ENCODE data around the gene PTPN4. TPM values are rescaled to one million over a fixed set of nuclear protein-coding genes. Genes with fewer than 3 reads are reported as not detected.

Gene PTPN4
- total RNA-seq, 1 donor from 2014 or later = 45.4 TPM

DNA sequence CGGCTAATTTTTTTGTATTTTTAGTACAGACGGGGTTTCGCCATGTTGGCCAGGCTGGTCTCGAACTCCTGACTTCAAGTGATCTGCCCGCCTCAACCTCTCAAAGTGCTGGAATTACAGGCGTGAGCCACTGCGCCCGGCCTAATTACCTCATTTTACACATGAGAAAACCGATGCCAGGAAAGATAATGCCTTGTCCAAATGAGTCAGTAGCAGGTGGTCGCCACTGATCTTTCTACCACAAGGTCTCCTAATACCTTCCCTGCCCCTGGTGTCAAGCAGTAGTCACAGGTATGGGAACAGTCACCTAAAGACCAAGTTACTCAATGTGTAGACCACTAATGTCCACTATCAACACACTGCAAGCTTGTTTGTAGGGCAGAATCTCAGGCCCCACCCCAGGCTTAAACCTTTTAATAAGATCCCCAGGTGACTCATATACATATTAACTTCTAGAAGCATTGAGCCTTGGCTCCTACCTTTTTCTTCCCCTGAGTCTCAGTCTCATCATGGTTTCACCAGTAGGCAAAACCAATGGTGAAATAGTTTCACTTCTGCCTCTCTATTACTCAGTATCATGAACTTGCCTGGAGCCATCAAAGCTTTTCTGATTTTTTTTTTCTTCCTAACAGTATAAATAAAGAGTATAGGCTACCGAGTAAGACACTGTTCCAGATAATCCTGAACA is 246.3 kb downstream of the PTPN4 start:
- Histone ChIP-seq H3K27me3 (ENCODE audit: low read depth) (no peaks in the 10 kb centered on the region), H3K27ac (replicated peaks) (no peak overlapping the region), H3K4me1 (no peaks in the 10 kb centered on the region), H3K36me3 (no peaks in the 10 kb centered on the region), H3K4me3 (no peak overlapping the region), H3K9me3 (replicated peaks) (no peaks in the 10 kb centered on the region)
- intact Hi-C loops (cut with micrococcal nuclease) = no loop called here
- TF ChIP-seq, protein P1, sequence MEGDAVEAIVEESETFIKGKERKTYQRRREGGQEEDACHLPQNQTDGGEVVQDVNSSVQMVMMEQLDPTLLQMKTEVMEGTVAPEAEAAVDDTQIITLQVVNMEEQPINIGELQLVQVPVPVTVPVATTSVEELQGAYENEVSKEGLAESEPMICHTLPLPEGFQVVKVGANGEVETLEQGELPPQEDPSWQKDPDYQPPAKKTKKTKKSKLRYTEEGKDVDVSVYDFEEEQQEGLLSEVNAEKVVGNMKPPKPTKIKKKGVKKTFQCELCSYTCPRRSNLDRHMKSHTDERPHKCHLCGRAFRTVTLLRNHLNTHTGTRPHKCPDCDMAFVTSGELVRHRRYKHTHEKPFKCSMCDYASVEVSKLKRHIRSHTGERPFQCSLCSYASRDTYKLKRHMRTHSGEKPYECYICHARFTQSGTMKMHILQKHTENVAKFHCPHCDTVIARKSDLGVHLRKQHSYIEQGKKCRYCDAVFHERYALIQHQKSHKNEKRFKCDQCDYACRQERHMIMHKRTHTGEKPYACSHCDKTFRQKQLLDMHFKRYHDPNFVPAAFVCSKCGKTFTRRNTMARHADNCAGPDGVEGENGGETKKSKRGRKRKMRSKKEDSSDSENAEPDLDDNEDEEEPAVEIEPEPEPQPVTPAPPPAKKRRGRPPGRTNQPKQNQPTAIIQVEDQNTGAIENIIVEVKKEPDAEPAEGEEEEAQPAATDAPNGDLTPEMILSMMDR (IDR thresholded peaks at IDR 0.05; ENCODE audit: borderline replicate concordance) = no peak
- DNase-seq = no peak

- no peak overlapping the region for H3K27ac ChIP-seq (replicated peaks)
- no peaks in the 10 kb centered on the region for H3K9me3 ChIP-seq (replicated peaks)
- TF ChIP-seq, protein P1 (IDR thresholded peaks at IDR 0.05; ENCODE audit: borderline replicate concordance) = no peak
- no peak overlapping the region for H3K4me3 ChIP-seq
- H3K36me3 ChIP-seq = no peaks in the 10 kb centered on the region
- no peaks in the 10 kb centered on the region for H3K27me3 ChIP-seq (ENCODE audit: low read depth)
- peaks cover 11% of the 10 kb centered on the region for H3K4me1 ChIP-seq
- intact Hi-C loops (cut with micrococcal nuclease) = no loop called here
- no peak for DNase-seq
These were observed 248.1 kb downstream of the PTPN4 start for GRCh38 chr2:120007851-120008250.

GRCh38 chr2:120012363-120012762 is 252.6 kb downstream of the PTPN4 start:
- Histone ChIP-seq H3K27me3 (ENCODE audit: low read depth) (no peaks in the 10 kb centered on the region), H3K4me3 (peak overlapping the region; percentile 99), H3K36me3 (no peaks in the 10 kb centered on the region), H3K9me3 (replicated peaks) (no peaks in the 10 kb centered on the region), H3K27ac (replicated peaks) (peak overlapping the region; percentile 90), H3K4me1 (peaks cover 30% of the 10 kb centered on the region)
- TF ChIP-seq, protein P1 (IDR thresholded peaks at IDR 0.05; ENCODE audit: borderline replicate concordance) = no peak
- DNase-seq = no peak
- intact Hi-C loops (cut with micrococcal nuclease) = no loop called here

DNA sequence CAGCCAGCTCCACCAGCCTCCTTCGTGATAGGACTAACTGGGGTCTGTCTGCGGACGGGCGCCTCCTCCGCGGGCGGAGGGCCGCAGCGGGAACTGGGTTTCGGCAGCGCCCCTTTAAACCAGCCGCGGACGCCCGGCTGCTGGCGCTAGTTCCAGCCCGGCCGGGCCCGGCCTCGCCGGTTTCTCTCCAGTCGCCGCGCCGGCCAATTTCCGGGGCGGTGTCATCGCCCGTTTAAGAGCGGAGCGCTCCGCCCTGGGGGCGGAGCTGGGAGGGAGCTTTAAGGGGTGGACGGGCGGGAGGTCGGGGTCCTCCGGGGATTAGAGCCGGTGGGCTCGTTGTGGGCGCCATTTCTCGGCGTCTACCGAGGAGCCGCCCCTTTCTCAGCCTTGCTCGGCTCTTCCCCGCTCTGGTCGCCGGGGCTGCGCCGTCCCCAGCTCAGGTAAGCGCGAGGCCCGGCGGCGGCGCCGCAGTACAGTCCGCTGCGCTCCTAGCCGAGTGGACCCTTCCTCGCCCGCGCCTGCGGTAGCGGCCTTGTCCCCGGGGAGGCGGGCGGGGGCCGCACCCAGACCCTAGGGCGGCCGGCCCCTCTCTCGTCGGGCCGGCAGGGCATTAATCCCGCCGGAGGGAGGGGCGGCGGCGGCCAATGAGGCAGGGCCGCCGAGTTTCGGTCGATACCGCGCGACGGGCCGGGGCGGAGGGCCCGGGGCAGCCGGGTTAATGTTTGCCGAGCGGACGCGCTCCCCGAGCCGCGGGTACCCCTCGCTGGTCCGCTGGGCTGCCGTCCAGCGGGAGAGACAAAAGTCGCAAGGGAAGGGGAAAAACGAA is 253.3 kb downstream of the PTPN4 start, which contains the start of gene EPB41L5:
Gene EPB41L5, plus strand, starts transcription at position 307 of the 826 bp plus-strand sequence. CDS start 6,008 bp downstream, outside the sequence.
- intact Hi-C loops (cut with micrococcal nuclease) = no loop called here
- Histone ChIP-seq H3K36me3 (no peaks in the 10 kb centered on the region), H3K4me3 (peak within 1 kb of the TSS; percentile 99), H3K27me3 (ENCODE audit: low read depth) (no peaks in the 10 kb centered on the region), H3K4me1 (peaks cover 30% of the 10 kb centered on the region), H3K9me3 (replicated peaks) (no peaks in the 10 kb centered on the region), H3K27ac (replicated peaks) (peak within 1 kb of the TSS; percentile 90)
- TF ChIP-seq, protein P1 (IDR thresholded peaks at IDR 0.05; ENCODE audit: borderline replicate concordance) = no peak
- DNase-seq = peak; percentile 92

- Histone ChIP-seq H3K27me3 (ENCODE audit: low read depth) (no peaks in the 10 kb centered on the region), H3K36me3 (no peaks in the 10 kb centered on the region), H3K9me3 (replicated peaks) (no peaks in the 10 kb centered on the region), H3K4me1 (peaks cover 34% of the 10 kb centered on the region), H3K4me3 (peak overlapping the region; percentile 99), H3K27ac (replicated peaks) (peak overlapping the region; percentile 90)
- TF ChIP-seq, protein P1 (IDR thresholded peaks at IDR 0.05; ENCODE audit: borderline replicate concordance) = no peak
- intact Hi-C loops (cut with micrococcal nuclease) = no loop called here
- DNase-seq = peak; percentile 29
These were observed 254.0 kb downstream of the PTPN4 start for GRCh38 chr2:120013597-120014223.
